GM19239 (cell line): Measurements from ENCODE around the gene CRADD.
"Not testable (repeated sequence)": the region's sequence is repeated elsewhere in the genome, so short reads cannot be mapped to it uniquely, and the experiment has no call there.

Source experiments
- DNase-seq: peaks from one replicate; pipeline ENCODE4 v3.0.0; 2011; ENCODE audit warnings: low spot score; ENCODE audit not compliant: insufficient read length
- FAIRE-seq: peaks from 2 replicates; lab custom pipeline; 2011; peaks lifted over from hg19 to GRCh38; lab: Jason Lieb, UNC

Gene CRADD

DNA sequence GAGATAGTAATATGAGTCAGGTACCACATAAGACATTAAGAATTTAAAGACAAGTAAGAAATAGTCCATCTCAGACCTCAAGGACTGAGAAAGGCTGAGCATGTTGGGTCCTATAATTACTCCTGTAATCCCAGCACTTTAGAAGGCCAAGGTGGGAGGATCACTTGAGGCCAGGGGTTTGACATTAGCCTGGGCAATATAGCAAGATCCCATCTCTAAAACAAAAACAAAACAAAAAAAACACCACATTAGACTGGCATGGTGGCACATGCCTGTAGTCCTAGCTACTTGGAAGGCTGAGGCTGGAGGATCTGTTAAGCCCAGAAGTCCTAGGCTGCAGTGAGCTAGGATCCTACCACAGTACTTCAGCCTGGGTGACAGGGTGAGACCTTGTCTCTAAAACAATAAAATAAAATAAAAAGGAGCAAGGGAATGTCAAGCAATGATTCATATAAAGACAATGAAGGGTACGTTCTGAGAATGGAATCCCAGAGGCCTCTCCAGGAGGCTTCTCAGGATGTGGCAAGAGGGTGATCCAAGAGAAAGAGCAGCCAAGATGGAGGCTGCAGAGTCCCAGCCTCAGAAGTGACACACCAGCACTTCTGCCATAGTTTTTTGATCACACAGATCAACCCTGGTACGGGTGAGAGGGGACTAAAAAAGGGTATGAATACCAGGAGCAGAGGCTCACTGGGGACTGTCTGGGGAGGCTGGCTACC, 206.4 kb downstream of the CRADD start:
- no peak for FAIRE-seq

DNA sequence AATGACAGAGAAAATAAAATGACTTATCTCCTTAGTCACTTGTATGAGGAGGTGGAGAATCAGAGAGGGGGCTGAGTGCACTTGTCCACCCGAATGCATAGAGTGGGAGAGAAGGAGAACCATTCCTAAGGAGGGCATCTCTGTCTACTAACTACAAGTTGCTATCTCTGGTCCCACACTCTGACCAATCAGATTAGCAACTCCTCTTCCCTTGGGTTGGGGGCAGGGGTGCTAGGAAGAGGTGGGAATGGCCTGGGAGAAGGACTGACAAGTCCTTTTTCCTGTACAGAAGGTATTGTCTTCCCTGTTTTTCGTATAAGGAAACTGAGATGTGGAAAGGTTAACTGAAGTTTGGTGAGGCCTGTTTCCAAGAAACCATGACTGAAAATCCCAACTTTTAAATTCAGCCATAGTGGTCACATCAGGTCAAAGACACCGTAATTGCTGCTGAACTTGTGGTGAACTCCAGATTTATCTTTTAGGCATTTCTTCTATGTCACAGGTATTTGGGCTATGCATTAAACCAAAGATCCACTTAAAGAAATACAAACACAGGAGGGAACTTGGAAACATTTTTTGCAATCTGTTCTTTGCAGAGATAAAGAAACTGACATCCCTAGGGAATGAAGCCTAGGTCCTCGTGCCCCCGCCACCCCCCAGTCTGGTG, 207.8 kb downstream of the CRADD start:
- no peak for DNase-seq
- no peak for FAIRE-seq

More for the DNA sequence above, 206.4 kb downstream of the CRADD start:
- DNase-seq, result no peak

DNA sequence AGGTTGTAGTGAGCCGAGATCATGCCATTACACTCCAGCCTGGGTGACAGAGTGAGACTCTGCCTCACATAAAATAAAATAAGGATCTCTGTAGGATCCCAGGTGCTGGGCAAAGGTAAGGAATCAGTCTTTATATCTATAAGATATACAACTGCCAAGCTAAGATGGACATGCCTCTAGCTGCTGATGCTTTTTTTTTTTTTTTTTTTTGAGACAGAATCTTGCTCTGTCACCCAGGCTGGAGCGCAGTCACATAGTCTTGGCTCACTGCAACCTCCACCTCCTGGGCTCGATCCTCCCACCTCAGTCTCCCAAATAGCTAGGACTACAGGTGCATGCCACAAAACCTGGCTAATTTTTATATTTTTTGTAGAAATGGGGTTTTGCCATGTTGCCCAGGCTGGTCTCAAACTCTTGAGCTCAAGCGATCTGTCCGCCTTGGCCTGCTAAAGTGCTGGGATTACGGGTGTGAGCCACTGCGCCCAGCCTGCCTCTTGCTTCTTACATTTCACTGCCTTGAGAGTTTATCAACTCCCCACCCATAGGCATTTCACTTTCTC, 208.9 kb downstream of the CRADD start:
- FAIRE-seq, result not testable (repeated sequence)

DNA sequence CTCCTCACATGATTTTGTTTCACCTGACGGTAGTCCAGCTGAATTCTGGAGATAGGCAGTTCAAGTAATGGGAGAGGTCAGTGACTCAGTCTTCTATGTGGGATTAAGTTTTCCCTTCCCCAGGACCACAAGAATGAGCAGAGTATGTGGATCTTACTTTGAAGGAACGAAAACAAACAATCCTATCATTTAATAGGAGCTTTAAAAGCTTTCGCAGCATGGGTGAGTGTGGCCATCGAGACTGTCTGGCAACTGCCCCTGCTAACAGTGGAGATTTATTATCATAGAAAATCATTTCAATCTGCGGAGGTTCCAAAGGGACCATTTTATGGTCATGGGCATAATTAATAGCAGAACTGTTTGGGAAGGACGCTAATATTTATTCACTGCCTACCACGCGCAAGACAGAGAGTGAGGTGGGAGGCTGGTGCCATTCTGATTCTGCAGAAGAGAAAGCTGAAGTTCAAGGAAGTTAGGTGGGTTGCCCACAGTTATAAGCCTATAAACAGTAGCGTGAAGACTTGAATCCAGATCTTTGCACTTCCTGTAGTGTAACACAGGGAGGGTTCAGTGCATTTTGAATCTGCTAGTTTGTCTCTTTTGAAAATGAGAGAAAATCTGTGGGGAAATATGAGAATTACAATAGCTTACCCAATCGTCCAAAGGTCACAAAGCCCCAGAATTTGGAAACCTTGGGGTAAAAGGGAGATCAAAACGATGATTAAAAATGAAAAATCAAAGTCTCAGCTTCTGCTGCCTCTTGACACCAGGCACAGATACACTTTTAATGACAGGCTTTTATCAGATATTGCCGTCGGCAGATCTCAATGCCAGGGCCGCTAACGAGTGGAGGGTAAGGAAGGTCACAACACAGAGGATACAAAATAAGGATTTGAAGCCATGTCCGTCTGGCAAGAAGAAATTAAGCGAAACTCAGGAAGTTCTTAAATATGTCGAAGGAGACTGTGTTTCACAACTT, 209.6 kb downstream of the CRADD start:
- DNase-seq, result no peak
- no peak for FAIRE-seq

More for the DNA sequence above, 208.9 kb downstream of the CRADD start:
- not testable (repeated sequence) for DNase-seq

DNA sequence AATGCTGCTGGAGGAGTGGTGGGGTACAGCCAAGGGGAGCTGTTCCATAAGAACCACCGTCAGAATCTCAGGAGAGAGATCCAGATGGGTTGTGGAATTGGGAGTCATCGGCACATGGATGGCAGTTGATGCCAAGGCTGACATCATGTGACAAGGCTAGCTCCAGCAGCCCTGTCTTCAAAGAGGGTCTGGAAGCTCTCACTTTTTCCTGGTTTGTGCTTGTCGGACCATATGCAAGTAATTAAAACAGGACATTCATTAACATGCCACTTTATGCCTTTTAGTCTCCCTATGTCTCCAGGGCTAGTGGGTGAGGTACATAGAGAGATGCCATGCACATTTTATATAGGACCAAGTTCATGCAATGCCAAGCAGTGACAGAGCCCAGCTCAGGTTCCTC, 211.8 kb downstream of the CRADD start:
- no peak for DNase-seq
- no peak for FAIRE-seq

DNA sequence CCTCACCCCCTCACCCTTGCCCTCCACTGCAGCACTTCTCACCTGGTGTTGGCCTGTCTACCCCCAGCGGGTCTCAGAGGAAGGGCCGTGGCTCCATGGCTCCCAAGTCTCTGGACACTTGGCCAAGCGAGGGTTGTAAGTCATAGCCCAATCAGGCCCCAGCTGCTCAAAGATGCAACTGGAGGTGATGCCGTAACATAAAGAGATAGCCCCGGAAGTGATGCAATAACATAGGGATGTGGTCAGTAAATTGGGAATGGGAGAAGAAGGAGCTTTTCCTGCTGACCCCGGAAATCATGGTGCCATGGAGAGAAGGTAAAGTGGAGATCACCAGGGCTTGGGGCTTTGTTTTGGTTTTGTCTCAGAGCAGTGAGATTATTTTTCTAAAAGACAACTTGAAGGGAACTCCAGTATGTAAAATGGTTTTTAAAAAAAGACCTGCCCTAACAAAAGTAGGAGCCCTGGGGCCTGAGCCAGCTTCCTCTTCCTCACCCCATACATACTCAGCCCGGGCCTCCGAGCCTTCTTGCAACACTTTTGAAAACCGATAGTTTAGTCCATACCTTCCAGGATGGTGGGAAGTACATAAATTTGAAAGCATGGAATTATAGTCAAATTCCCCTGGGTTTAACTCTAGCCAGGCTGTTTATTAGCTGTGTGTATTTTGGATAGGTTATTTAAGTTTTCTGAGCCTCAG, 212.5 kb downstream of the CRADD start:
- no peak for FAIRE-seq
- DNase-seq, result no peak

DNA sequence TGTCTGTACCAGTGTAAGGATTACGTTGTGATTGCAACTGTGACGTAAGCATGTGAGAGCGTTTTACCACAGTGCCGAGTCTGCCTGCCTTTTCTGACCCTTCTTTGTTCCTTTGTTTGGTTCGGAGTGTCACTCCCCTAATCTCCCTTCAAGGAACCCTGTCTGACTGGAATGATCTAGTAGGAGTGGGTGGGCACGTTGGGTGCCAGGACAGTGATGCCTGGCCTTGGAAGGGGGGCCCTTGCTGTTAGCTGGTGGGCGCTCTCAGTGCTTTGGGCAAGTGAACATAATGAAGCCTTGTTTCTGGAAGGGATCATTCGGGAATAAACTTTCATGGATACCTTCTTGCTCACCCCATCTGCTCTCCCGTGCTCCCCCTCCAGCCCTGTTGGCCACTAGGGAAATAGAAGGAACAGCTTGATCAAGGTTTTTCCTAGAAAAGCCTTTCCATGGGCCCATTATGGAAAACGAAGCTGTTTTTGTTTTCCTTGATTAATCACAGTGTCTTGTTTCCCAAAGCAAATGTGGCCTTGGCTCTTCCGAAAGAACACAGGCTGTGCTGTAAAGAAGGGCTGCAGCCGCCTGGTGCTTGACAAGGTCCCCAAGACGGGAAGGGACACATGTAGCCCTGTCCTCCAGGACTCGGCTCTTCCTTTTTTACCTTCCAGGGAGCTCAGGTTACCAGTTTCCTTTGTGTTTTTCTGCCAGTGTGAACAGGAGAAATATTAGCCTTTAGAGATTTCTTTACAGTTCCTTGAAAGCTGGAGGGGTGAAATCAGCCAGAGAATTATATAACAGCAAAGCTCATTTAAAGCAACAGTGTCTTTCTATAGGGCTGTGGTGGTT, 215.5 kb downstream of the CRADD start:
- DNase-seq (no peak), FAIRE-seq (no peak)

DNA sequence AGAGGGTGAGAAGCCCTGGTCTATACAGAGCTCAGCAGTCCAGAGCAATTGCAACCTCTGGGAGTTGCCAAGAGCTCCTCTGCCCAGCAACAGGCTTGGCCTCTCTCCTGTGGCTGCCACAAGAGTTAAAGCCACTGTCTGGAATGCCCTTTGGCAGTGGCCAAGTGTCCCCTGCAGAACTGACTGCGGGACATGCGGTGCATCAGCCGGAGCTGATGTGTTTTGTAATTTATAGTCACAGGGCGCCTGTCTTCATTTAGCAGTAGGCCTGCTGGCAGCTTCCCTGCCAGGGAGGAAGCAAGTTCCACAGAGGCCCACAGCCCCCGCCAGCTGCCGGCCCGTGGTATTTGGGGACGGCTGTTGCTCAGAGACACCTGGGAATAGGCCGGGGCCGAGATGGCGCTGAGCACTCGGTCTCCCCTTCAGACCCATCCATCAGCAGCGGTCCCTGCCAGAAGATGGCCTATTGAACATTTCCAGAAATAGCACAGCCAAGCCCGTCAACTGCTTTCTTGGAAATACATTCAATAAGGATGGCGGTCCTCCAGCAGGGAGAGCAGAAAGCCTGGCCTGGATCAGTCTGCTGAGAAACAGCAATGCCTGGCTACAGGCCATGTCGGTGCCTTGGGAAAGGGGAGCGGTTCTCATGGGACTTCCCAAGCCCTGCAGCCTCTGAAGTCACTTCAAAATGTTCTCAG, 217.4 kb downstream of the CRADD start:
- FAIRE-seq (no peak), DNase-seq (no peak)

DNA sequence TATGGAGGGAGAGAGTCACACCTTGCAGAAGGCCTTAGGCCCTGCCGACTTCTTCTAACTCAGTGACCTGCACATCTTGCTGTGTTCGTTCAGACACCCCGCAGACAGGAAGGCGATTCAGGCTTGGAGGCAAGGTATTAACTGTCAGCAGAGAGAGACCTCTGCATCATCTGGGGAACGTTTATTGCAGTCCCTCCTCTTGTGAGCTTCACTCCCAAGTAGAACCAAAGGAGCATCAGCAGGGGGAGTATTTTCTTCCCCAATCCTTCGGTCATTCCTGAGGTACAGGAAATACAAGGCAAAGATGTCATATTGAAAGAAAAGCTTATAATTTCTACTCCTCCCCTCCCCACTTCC, 217.9 kb downstream of the CRADD start:
- no peak for FAIRE-seq
- no peak for DNase-seq

DNA sequence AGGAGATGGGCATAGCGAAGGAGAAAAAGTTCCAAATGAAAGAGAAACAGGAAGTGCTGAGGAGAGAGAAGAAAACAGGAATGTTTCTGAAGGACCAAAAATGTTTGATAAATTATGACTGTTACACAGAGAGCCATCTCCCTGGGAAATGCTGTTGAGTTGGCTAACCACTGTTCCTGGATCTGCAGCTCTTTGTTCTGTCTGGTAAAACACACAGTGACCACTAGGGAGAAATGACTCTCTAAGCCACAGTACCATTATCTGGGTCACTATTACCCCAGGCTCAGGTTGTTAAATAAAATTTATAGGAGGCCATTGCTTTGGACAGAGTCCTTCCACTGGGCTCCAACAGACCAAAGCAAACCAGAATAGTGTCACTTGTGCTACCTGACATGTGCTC, 219.3 kb downstream of the CRADD start:
- FAIRE-seq, result no peak
- no peak for DNase-seq

DNA sequence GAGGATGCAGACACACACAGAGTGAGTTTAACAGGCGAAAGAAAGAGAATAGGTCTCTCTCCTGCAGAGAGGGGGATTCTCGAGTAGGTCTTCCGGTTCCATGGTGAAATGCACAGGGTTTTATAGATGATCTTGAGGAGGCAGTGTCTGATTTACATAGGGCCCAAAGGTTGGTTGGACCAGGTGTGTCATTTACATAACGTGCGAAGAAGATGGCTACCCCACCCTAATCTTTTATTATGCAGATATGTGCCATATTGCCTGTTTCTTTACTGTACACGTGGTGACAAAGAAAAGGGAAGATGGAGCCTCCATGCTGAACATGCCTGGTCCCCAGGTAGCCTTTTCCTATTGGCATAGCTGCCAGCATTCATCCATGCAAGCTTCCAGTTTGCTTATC, 219.8 kb downstream of the CRADD start:
- no peak for FAIRE-seq

DNA sequence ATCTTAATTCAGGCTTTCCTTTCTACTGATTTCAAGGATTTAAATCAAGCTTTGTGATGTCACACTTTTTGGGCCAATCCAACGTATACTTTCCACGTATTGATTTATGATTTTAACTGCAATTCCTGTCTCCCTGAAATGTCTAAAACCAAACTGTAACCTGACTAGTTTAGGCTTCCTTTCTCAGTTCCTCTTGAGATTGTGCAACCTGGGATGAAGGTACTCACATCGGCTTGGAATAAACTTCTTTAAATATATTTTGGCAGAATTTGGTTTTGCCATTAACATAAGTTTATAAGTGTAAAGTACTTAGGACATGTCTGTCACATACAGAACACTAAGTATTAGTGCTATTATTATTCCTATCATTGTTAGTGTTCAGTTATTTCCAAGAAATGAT, 224.6 kb downstream of the CRADD start:
- no peak for DNase-seq
- FAIRE-seq, result no peak

More for the DNA sequence above, 219.8 kb downstream of the CRADD start:
- no peak for DNase-seq

DNA sequence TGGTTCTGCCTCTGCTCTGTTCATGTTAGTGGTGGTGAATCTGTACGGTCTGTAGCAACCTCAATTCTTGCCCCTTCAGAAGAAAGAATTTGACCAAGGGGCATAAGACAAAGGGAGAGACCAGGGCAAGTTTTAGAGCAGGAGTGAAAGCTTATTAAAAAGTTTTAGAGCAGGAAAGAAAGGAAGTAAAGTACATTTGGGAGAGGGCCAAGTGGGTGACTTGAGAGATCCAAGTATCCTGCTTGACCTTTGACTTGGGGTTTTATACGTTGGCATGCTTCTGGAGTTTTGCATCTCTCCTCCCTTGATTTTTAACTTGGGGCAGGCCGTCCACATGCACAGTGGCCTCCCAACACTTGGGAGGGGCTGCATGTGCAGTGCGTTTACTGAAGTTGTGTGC, 225.0 kb downstream of the CRADD start:
- DNase-seq (no peak), FAIRE-seq (no peak)

DNA sequence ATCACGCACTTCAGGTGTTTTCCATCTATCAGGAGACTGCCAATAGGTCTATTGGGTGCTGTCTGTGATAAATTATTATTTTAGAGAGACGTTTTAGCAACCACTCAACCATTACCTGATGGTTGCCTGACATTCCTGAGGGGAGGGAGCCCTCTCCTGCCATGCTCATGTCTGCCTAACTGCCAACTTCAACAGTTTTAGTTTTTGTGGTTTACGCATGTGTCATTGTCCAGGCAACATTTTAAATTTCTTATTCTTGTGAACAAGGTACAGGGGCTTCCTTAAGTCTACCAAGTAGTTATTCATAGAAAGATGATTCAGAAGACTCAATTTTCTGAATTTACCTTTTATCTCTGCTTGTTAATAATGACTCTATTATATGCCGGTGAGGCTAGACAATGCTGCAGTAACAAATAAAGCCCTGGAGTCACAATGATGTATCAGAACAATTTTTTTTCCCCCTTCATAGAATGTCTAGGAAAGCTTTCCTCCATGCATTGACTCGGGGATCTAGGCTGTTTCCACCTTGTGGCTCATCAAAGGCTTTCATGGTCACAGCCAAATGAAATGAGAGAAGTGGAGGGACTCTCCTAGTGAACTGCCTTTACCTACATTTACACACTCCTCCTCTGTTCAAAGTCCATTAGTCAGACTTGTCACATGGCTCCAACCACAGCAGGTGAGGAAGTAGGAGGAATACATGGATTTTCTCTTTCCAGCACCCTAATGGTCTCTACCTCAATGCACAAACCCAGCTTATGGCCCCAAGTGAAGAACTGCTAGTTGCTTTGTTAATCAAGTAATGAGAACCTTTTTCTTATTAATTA, 225.8 kb downstream of the CRADD start:
- no peak for FAIRE-seq
- DNase-seq, result no peak

DNA sequence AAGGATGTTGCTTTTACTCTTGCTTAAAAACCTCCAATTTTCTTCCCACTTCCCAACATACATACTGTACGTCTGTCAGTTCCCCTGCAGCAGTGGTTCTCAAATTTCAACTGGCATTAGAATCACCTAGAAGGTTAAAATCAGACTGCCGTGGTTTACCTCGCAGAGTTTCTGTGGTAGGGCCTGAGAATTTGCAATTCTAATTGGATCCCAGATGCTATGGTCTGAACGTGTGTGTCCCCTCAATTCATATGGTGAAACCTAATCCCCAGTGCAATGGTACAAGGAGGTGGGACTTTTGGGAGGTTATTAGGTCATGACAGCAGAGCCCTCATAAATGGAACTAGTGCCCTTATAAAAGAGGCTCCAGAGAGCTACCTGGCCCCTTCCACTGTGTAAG, 226.9 kb downstream of the CRADD start:
- no peak for FAIRE-seq
- no peak for DNase-seq

DNA sequence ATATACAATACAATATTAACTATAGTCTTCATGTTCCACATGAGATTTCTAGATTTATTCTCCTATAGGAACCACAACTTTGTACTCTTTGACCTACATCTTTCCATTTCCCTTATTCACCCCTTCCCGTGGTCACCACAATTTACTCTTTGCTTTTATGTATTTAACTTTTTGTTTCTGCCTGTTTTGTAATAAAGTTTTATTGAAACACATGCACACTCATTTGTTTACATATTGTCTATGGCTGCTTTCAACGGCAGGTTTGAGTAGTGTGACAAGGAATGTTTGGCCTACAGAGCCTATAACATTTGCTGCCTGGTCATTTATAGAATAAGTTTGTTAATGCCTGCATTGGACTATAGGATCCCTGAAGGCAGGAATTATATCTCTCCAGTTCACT, 231.1 kb downstream of the CRADD start:
- DNase-seq (no peak), FAIRE-seq (no peak)

DNA sequence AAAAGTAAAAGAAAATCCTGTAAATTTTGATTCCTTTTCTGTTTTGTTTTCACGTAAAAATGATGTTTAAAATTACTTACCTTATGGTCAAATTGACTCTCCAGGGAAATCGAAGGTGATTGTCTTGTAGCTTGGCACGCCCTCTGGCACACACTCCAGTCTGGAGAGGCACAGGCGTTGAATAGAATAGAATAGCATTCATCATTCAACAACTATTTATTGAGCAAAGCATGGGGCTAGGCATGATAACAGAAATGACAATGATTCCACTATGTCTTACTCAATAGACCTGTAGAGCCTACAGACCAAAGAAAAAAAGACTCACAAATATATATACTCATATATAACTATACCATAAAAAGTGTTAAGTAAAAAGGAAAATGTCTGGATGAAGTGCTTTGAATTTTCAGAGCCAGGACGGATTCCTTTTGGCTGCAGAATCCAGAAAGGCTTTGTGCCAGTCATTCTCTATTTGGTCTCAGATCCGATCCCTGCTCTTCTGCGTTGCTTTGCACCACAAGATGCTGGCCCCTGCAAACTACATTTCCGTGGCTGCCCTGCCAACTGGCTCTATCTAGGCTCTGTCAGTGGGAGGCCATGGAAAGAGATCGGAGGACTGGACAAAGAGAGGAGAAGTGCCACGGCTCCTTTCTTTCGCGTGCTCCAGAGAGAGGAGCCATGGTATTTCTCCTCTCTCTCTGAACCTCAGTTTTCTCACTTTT, 231.8 kb downstream of the CRADD start:
- no peak for FAIRE-seq
- DNase-seq, result no peak
